H9 (cell line): Measurements from ENCODE around the gene INPP5F. TPM values are rescaled to one million over a fixed set of nuclear protein-coding genes. Genes with fewer than 3 reads are reported as not detected.

Experiments used
- DNase-seq: peaks from one replicate; pipeline ENCODE4 v3.0.0-alpha.2; 2017
- H2AFZ ChIP-seq: one replicate; pipeline ENCODE4 v1.6.1; 2013; ENCODE audit warnings: mild to moderate bottlenecking, low read length, control low read depth, moderate library complexity
- H2AK5ac ChIP-seq: 2 replicates; pipeline ENCODE4 v1.6.1; 2013; ENCODE audit warnings: low read length, control low read depth, mixed read lengths; ENCODE audit not compliant: insufficient read length
- H2BK120ac ChIP-seq: one replicate; pipeline ENCODE4 v1.6.1; 2013; ENCODE audit warnings: low read depth, mild to moderate bottlenecking, low read length, control low read depth, inconsistent platforms; ENCODE audit not compliant: poor library complexity, severe bottlenecking
- H2BK12ac ChIP-seq: 2 replicates; pipeline ENCODE4 v1.6.1; 2013; ENCODE audit warnings: low read length, control low read depth, mixed read lengths, low read depth; ENCODE audit not compliant: insufficient read length
- H2BK15ac ChIP-seq: 2 replicates; pipeline ENCODE4 v1.6.1; 2013; ENCODE audit warnings: low read depth, low read length, control low read depth
- H2BK20ac ChIP-seq: one replicate; pipeline ENCODE4 v1.6.1; 2013; ENCODE audit warnings: low read depth, mild to moderate bottlenecking, low read length, control low read depth, inconsistent platforms; ENCODE audit not compliant: poor library complexity, severe bottlenecking
- H2BK5ac ChIP-seq: 2 replicates; pipeline ENCODE4 v1.6.1; 2013; ENCODE audit warnings: low read length, control low read depth, mixed read lengths; ENCODE audit not compliant: insufficient read length
- H3K14ac ChIP-seq: 2 replicates; pipeline ENCODE4 v1.6.1; 2013; ENCODE audit warnings: low read length, control low read depth; ENCODE audit not compliant: insufficient read depth
- H3K18ac ChIP-seq: 2 replicates; pipeline ENCODE4 v1.6.1; 2013; ENCODE audit warnings: low read depth, mild to moderate bottlenecking, mixed read lengths, low read length, control low read depth; ENCODE audit not compliant: insufficient read length
- H3K23ac ChIP-seq: 2 replicates; pipeline ENCODE4 v1.6.1; 2013; ENCODE audit warnings: low read length, control low read depth, mixed read lengths, low read depth; ENCODE audit not compliant: insufficient read length
- H3K23me2 ChIP-seq: 2 replicates; pipeline ENCODE4 v1.6.1; 2013; ENCODE audit warnings: low read depth, mild to moderate bottlenecking, mixed read lengths, low read length, control low read depth; ENCODE audit not compliant: insufficient read length, poor library complexity, severe bottlenecking
- H3K27ac ChIP-seq: 2 replicates; pipeline ENCODE4 v1.5.1; 2013; ENCODE audit warnings: low read length, control low read depth, mixed read lengths, low read depth; ENCODE audit not compliant: insufficient read length
- H3K27me3 ChIP-seq: 2 replicates; pipeline ENCODE4 v1.6.1; 2013; ENCODE audit warnings: low read length, control low read depth, inconsistent platforms; ENCODE audit not compliant: insufficient read depth
- H3K4ac ChIP-seq: 2 replicates; pipeline ENCODE4 v1.6.1; 2013; ENCODE audit warnings: low read depth, mild to moderate bottlenecking, control low read depth, inconsistent platforms, low read length, moderate library complexity
- H3K4me1 ChIP-seq: 2 replicates; pipeline ENCODE4 v1.6.1; 2013; ENCODE audit warnings: low read length, control low read depth, inconsistent platforms; ENCODE audit not compliant: insufficient read depth
- H3K4me2 ChIP-seq: 2 replicates; pipeline ENCODE4 v1.6.1; 2013; ENCODE audit warnings: low read length, control low read depth, mixed read lengths; ENCODE audit not compliant: insufficient read length, insufficient read depth
- H3K56ac ChIP-seq: 2 replicates; pipeline ENCODE4 v1.6.1; 2013; ENCODE audit warnings: low read depth, mild to moderate bottlenecking, mixed read lengths, low read length, control low read depth; ENCODE audit not compliant: insufficient read length
- H3K79me1 ChIP-seq: 2 replicates; pipeline ENCODE4 v1.6.1; 2013; ENCODE audit warnings: low read depth, mild to moderate bottlenecking, moderate library complexity, low read length, control low read depth, inconsistent platforms; ENCODE audit not compliant: insufficient read depth, poor library complexity, severe bottlenecking
- H3K79me2 ChIP-seq: 2 replicates; pipeline ENCODE4 v1.6.1; 2013; ENCODE audit warnings: low read length, control low read depth, inconsistent platforms; ENCODE audit not compliant: insufficient read depth
- H3K9ac ChIP-seq: 2 replicates; pipeline ENCODE4 v1.6.1; 2013; ENCODE audit warnings: low read length, control low read depth, mixed read lengths; ENCODE audit not compliant: insufficient read length; ENCODE audit errors: extremely low read depth
- H3K9me3 ChIP-seq: one replicate; pipeline ENCODE4 v1.6.1; 2013; ENCODE audit warnings: low read depth, low read length, inconsistent platforms; ENCODE audit not compliant: control insufficient read depth
- H3T11ph ChIP-seq: one replicate; pipeline ENCODE4 v1.6.1; 2013; ENCODE audit warnings: mild to moderate bottlenecking, low read length, control low read depth, inconsistent platforms
- H4K20me1 ChIP-seq: one replicate; pipeline ENCODE4 v1.6.1; 2013; ENCODE audit not compliant: control insufficient read depth, insufficient read length, insufficient read depth
- H4K5ac ChIP-seq: 2 replicates; pipeline ENCODE4 v1.6.1; 2013; ENCODE audit warnings: low read depth, mild to moderate bottlenecking, mixed read lengths, low read length, control low read depth; ENCODE audit not compliant: insufficient read length
- H4K8ac ChIP-seq: replicated peaks from 2 replicates; pipeline ENCODE4 v1.6.1; 2013; ENCODE audit warnings: low read length, control low read depth, mixed read lengths, low read depth; ENCODE audit not compliant: insufficient read length
- H4K91ac ChIP-seq: 2 replicates; pipeline ENCODE4 v1.6.1; 2013; ENCODE audit warnings: low read depth, mild to moderate bottlenecking, moderate library complexity, mixed read lengths, low read length, control low read depth; ENCODE audit not compliant: insufficient read length
- H3K27ac Mint-ChIP-seq, 3 experiments: 2 replicates in 2 of 3; 3 replicates in 1 of 3; pipeline ENCODE4 v1.8.0; 2020 to 2021; ENCODE audit warnings: mixed read lengths in 3 of 3, mild to moderate bottlenecking in 1 of 3, moderate library complexity in 1 of 3
- H3K27me3 Mint-ChIP-seq: 2 replicates; pipeline ENCODE4 v1.8.0; 2021; ENCODE audit warnings: low read depth, mild to moderate bottlenecking, moderate library complexity, mixed read lengths
- H3K36me3 Mint-ChIP-seq, 3 experiments: 2 replicates in 2 of 3; 3 replicates in 1 of 3; pipeline ENCODE4 v1.8.0; 2020 to 2021; ENCODE audit warnings: low read depth in 3 of 3, mixed read lengths in 3 of 3; ENCODE audit not compliant: insufficient read depth in 1 of 3
- H3K4me1 Mint-ChIP-seq, 2 experiments: 2 replicates each; pipeline ENCODE4 v1.8.0; 2020; ENCODE audit warnings: mixed read lengths in 2 of 2
- H3K4me3 Mint-ChIP-seq, 2 experiments: 2 replicates in 1 of 2; 3 replicates in 1 of 2; pipeline ENCODE4 v1.8.0; 2020 to 2021; ENCODE audit warnings: mild to moderate bottlenecking in 2 of 2, mixed read lengths in 2 of 2, moderate library complexity in 1 of 2
- H3K9me3 Mint-ChIP-seq, 2 experiments: 2 replicates in 1 of 2; 3 replicates in 1 of 2; pipeline ENCODE4 v1.8.0; 2020; ENCODE audit warnings: mild to moderate bottlenecking in 2 of 2, mixed read lengths in 2 of 2, moderate library complexity in 1 of 2
- WGBS: extraction: QIAGEN DNeasy Blood & Tissue Kit; methylation state at CpG from one replicate; pipeline ENCODE4 v1.1.7; 2013; ENCODE audit warnings: missing lambda C conversion rate, low lambda C conversion rate, mixed read lengths; ENCODE audit not compliant: insufficient read length; ENCODE audit errors: extremely low coverage; 5-methylcytosine and 5-hydroxymethylcytosine counted together
- total RNA-seq: library from RNA; stranded (reverse); gene quantifications from 2 replicates; pipeline ENCODE4 v1.2.1, GENCODE V29; 2021
- TF ChIP-seq, protein P1 (sequence below): fragments of 200-600 bp; sonication (generic); conservative IDR thresholded peaks from 3 replicates; pipeline ENCODE4 v1.8.0; 2021; ENCODE audit warnings: antibody characterized with exemption, mild to moderate bottlenecking

INPP5F gene
- total RNA-seq, 1 experiment from 2014 or later, result 108 TPM

DNA sequence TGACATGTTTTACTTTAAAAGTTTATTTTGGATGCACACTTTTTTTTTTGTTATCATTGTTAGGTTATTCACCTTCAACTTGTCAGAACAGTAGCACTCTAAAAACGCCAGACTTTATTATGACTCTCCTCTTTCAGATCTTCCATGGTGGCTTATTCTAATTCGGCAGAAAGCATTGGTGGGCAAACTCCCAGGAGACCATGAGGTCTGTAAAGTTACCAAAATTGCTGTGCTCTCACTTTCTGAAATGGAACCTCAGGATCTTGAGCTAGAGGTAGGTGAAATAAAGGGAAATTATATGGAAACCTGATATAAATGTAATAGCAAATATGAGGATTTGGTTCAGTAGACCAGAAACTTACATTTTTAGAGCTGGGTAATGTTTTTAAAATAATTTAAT lies 55.6 kb downstream of the INPP5F start:
- Histone ChIP-seq H2BK12ac (no peak overlapping the region), H2BK20ac (no peak overlapping the region)

More for the DNA sequence above, 55.6 kb downstream of the INPP5F start:
- no peak overlapping the region for H4K91ac ChIP-seq
- no peaks in the 10 kb centered on the region for H3K27me3 Mint-ChIP-seq
- H3K9me3 Mint-ChIP-seq, result no peaks in the 10 kb centered on the region
- H2BK5ac ChIP-seq, result no peak overlapping the region
- H4K5ac ChIP-seq, result no peak overlapping the region
- no peak overlapping the region for H3K4me3 Mint-ChIP-seq
- H3K79me1 ChIP-seq, result no peaks in the 10 kb centered on the region
- TF ChIP-seq, protein P1, sequence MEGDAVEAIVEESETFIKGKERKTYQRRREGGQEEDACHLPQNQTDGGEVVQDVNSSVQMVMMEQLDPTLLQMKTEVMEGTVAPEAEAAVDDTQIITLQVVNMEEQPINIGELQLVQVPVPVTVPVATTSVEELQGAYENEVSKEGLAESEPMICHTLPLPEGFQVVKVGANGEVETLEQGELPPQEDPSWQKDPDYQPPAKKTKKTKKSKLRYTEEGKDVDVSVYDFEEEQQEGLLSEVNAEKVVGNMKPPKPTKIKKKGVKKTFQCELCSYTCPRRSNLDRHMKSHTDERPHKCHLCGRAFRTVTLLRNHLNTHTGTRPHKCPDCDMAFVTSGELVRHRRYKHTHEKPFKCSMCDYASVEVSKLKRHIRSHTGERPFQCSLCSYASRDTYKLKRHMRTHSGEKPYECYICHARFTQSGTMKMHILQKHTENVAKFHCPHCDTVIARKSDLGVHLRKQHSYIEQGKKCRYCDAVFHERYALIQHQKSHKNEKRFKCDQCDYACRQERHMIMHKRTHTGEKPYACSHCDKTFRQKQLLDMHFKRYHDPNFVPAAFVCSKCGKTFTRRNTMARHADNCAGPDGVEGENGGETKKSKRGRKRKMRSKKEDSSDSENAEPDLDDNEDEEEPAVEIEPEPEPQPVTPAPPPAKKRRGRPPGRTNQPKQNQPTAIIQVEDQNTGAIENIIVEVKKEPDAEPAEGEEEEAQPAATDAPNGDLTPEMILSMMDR, result no peak
- no peaks in the 10 kb centered on the region for H3K79me2 ChIP-seq
- H3K18ac ChIP-seq, result no peak overlapping the region
- no peak overlapping the region for H3K56ac ChIP-seq
- WGBS, result no CpG with 5 or more reads among the region's 2 CpGs
- peak overlapping the region in 1 of 3 experiments; percentile 86; a peak in 1 of 7 replicates for H3K27ac Mint-ChIP-seq
- no peak overlapping the region for H3K9ac ChIP-seq
- H3K23me2 ChIP-seq, result peaks cover 2% of the 10 kb centered on the region
- H4K8ac ChIP-seq, result no peak overlapping the region
- H3K4me1 ChIP-seq, result peaks cover 3% of the 10 kb centered on the region; the same call in 1 of the 2 replicates
- no peak overlapping the region for H2AFZ ChIP-seq
- H3K27ac ChIP-seq, result no peak overlapping the region
- H3K14ac ChIP-seq, result no peak overlapping the region
- no peak overlapping the region for H3K4ac ChIP-seq
- H3K36me3 Mint-ChIP-seq, result peaks cover 0 to 4% (median 3%) of the 10 kb centered on the region in 3 experiments; a peak in 3 of 7 replicates
- H3K9me3 ChIP-seq, result no peaks in the 10 kb centered on the region
- H2BK120ac ChIP-seq, result no peak overlapping the region
- no peak overlapping the region for H3T11ph ChIP-seq
- H2AK5ac ChIP-seq, result no peak overlapping the region
- DNase-seq, result no peak
- H3K4me1 Mint-ChIP-seq, result peaks cover 20 to 31% of the 10 kb centered on the region in 2 experiments
- no peaks in the 10 kb centered on the region for H3K27me3 ChIP-seq
- no peak overlapping the region for H2BK15ac ChIP-seq
- no peak overlapping the region for H3K4me2 ChIP-seq
- no peak overlapping the region for H3K23ac ChIP-seq
- no peaks in the 10 kb centered on the region for H4K20me1 ChIP-seq
